ENCODE measurements around the gene ASB2. TPM values are rescaled to one million over a fixed set of nuclear protein-coding genes. Genes with fewer than 3 reads are reported as not detected.

Gene ASB2
- total and polyA plus RNA-seq, 2 donors (not counting 1 experiment from before 2014, with no cell fraction given), result 0.99 to 1.5 TPM

GRCh38 chr14:93996130-93996695, 19.8 kb upstream of the ASB2 start:
- Histone ChIP-seq H4K20me1 (ENCODE audit: control insufficient read depth, extremely low read depth, insufficient read depth, low read length) (no peaks in the 10 kb centered on the region), H3K4me1 (ENCODE audit: control insufficient read depth, extremely low read depth, insufficient read depth, low read length) (no peaks in the 10 kb centered on the region), H3K79me2 (ENCODE audit: control insufficient read depth, insufficient read depth, low read length) (no peaks in the 10 kb centered on the region), H3K4me3 (replicated peaks in 1 of 4; ENCODE audit: control extremely low read depth in 1 of 4, insufficient read depth in 1 of 4, low read depth in 3 of 4, low read length in 4 of 4) (no peak overlapping the region), H3K36me3 (ENCODE audit: control insufficient read depth, insufficient read depth, low read length) (no peaks in the 10 kb centered on the region), H2AFZ (ENCODE audit: low read length) (no peak overlapping the region), H3K27me3 (ENCODE audit: control insufficient read depth, insufficient read depth, low read length) (peaks cover 3% of the 10 kb centered on the region), H3K9me3 (ENCODE audit: control insufficient read depth, insufficient read depth, low read depth, low read length) (no peaks in the 10 kb centered on the region), H3K4me2 (ENCODE audit: extremely low read depth, insufficient read depth, low read length) (no peak overlapping the region), H3K27ac (ENCODE audit: insufficient read depth, low read length) (no peak overlapping the region), H3K9ac (ENCODE audit: insufficient read depth, low read length) (no peak overlapping the region)
- no peak for DNase-seq (ENCODE audit: low read depth in 2 of 2)
- TF ChIP-seq CTCF (conservative IDR thresholded peaks at IDR 0.05 in 1 of 2, IDR thresholded peaks at IDR 0.05 in 1 of 2; ENCODE audit: low read depth in 1 of 2, low read length in 2 of 2) (no peak), EZH2 (IDR thresholded peaks at IDR 0.05; ENCODE audit: low read length, missing control alignments) (no peak)

GRCh38 chr14:93994919-93995682, 18.7 kb upstream of the ASB2 start:
- Histone ChIP-seq H3K9me3 (ENCODE audit: control insufficient read depth, insufficient read depth, low read depth, low read length) (no peaks in the 10 kb centered on the region), H3K27me3 (ENCODE audit: control insufficient read depth, insufficient read depth, low read length) (peaks cover 4% of the 10 kb centered on the region), H2AFZ (ENCODE audit: low read length) (no peak overlapping the region), H3K36me3 (ENCODE audit: control insufficient read depth, insufficient read depth, low read length) (no peaks in the 10 kb centered on the region), H3K27ac (ENCODE audit: insufficient read depth, low read length) (no peak overlapping the region), H3K4me2 (ENCODE audit: extremely low read depth, insufficient read depth, low read length) (peak overlapping the region; percentile 45), H3K4me1 (ENCODE audit: control insufficient read depth, extremely low read depth, insufficient read depth, low read length) (no peaks in the 10 kb centered on the region), H4K20me1 (ENCODE audit: control insufficient read depth, extremely low read depth, insufficient read depth, low read length) (no peaks in the 10 kb centered on the region), H3K79me2 (ENCODE audit: control insufficient read depth, insufficient read depth, low read length) (no peaks in the 10 kb centered on the region), H3K9ac (ENCODE audit: insufficient read depth, low read length) (no peak overlapping the region), H3K4me3 (replicated peaks in 1 of 4; ENCODE audit: control extremely low read depth in 1 of 4, insufficient read depth in 1 of 4, low read depth in 3 of 4, low read length in 4 of 4) (no peak overlapping the region)
- peak; percentile 46 to 96 for DNase-seq (ENCODE audit: low read depth in 2 of 2)
- TF ChIP-seq CTCF (conservative IDR thresholded peaks at IDR 0.05 in 1 of 2, IDR thresholded peaks at IDR 0.05 in 1 of 2; ENCODE audit: low read depth in 1 of 2, low read length in 2 of 2) (no peak), EZH2 (IDR thresholded peaks at IDR 0.05; ENCODE audit: low read length, missing control alignments) (no peak)

- H3K9me3 ChIP-seq (ENCODE audit: control insufficient read depth, insufficient read depth, low read depth, low read length), result no peaks in the 10 kb centered on the region
- no peaks in the 10 kb centered on the region for H3K79me2 ChIP-seq (ENCODE audit: control insufficient read depth, insufficient read depth, low read length)
- H3K4me2 ChIP-seq (ENCODE audit: extremely low read depth, insufficient read depth, low read length), result no peak overlapping the region
- no peak overlapping the region for H2AFZ ChIP-seq (ENCODE audit: low read length)
- peaks cover 4% of the 10 kb centered on the region for H3K27me3 ChIP-seq (ENCODE audit: control insufficient read depth, insufficient read depth, low read length)
- TF ChIP-seq CTCF (conservative IDR thresholded peaks at IDR 0.05 in 1 of 2, IDR thresholded peaks at IDR 0.05 in 1 of 2; ENCODE audit: low read depth in 1 of 2, low read length in 2 of 2) (no peak), EZH2 (IDR thresholded peaks at IDR 0.05; ENCODE audit: low read length, missing control alignments) (no peak)
- H3K4me1 ChIP-seq (ENCODE audit: control insufficient read depth, extremely low read depth, insufficient read depth, low read length), result no peaks in the 10 kb centered on the region
- no peaks in the 10 kb centered on the region for H3K36me3 ChIP-seq (ENCODE audit: control insufficient read depth, insufficient read depth, low read length)
- no peak overlapping the region for H3K27ac ChIP-seq (ENCODE audit: insufficient read depth, low read length)
- no peak overlapping the region for H3K9ac ChIP-seq (ENCODE audit: insufficient read depth, low read length)
- H4K20me1 ChIP-seq (ENCODE audit: control insufficient read depth, extremely low read depth, insufficient read depth, low read length), result no peaks in the 10 kb centered on the region
- H3K4me3 ChIP-seq (replicated peaks in 1 of 4; ENCODE audit: control extremely low read depth in 1 of 4, insufficient read depth in 1 of 4, low read depth in 3 of 4, low read length in 4 of 4), result no peak overlapping the region
- DNase-seq (ENCODE audit: low read depth in 2 of 2), result no peak
These were observed 17.0 kb upstream of the ASB2 start for GRCh38 chr14:93993382-93993781.
